ENCODE data around the gene SLC2A1. TPM values are rescaled to one million over a fixed set of nuclear protein-coding genes. Genes with fewer than 3 reads are reported as not detected.

The SLC2A1 gene
- total and polyA plus RNA-seq, 8 donors: 1.2 to 39.8 (median 18.3) TPM

DNA sequence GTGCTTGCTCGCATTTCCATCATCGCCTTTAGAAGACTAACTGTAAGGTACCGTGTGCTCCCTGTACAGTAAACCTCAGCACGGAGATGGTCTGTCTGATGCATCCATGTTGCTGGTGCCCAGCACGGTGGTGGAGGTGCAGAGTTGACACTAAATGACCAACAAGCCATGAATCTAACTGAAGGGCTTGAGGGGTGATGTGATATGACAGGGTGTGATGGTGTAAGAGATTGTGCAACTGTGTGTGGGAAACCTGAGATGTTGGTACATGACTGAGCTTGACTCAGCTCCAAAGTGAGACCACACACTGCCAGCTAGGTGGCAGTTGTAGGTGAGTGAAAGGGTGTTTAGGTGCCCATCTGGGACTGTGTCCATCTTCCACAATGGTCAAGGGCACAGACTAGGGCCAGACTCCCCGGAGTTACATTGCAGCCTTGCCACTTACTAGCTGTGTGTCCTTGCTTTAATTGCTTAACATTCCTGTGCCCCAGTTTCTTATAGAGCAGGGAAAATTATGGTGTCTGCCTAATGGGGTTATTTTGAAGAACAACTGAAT, 21.4 kb downstream of the SLC2A1 start:
- no peak overlapping the region for H3K4me3 ChIP-seq
- peak overlapping the region in 4 of 5 donors; percentile 54 to 86 (median 72) for H3K27ac ChIP-seq
- 88 to 96% (median 92%) methylated on average over 6 of the region's 6 CpGs for WGBS, 5 donors
- TF ChIP-seq POLR2A (IDR thresholded peaks at IDR 0.05) (no peak), EP300 (IDR thresholded peaks at IDR 0.05) (no peak), POLR2AphosphoS5 (IDR thresholded peaks at IDR 0.05) (no peak)
- TF ChIP-seq, protein P1, sequence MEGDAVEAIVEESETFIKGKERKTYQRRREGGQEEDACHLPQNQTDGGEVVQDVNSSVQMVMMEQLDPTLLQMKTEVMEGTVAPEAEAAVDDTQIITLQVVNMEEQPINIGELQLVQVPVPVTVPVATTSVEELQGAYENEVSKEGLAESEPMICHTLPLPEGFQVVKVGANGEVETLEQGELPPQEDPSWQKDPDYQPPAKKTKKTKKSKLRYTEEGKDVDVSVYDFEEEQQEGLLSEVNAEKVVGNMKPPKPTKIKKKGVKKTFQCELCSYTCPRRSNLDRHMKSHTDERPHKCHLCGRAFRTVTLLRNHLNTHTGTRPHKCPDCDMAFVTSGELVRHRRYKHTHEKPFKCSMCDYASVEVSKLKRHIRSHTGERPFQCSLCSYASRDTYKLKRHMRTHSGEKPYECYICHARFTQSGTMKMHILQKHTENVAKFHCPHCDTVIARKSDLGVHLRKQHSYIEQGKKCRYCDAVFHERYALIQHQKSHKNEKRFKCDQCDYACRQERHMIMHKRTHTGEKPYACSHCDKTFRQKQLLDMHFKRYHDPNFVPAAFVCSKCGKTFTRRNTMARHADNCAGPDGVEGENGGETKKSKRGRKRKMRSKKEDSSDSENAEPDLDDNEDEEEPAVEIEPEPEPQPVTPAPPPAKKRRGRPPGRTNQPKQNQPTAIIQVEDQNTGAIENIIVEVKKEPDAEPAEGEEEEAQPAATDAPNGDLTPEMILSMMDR (IDR thresholded peaks at IDR 0.05): no peak
- peaks cover 0 to 15% (median 2%) of the 10 kb centered on the region in 4 donors for H3K36me3 ChIP-seq
- no peaks in the 10 kb centered on the region for H3K27me3 ChIP-seq
- peaks cover 74 to 100% (median 93%) of the 10 kb centered on the region in 4 donors for H3K4me1 ChIP-seq
- intact Hi-C loops (cut with DNase I; ENCODE audit: low total_unique reads): loop anchor here (10.0 kb wide), 1 partner anchor 128 kb away; no protein-coding TSS in a partner anchor
- DNase-seq: peak in 1 of 2 donors; percentile 46
- no peaks in the 10 kb centered on the region for H3K9me3 ChIP-seq

DNA sequence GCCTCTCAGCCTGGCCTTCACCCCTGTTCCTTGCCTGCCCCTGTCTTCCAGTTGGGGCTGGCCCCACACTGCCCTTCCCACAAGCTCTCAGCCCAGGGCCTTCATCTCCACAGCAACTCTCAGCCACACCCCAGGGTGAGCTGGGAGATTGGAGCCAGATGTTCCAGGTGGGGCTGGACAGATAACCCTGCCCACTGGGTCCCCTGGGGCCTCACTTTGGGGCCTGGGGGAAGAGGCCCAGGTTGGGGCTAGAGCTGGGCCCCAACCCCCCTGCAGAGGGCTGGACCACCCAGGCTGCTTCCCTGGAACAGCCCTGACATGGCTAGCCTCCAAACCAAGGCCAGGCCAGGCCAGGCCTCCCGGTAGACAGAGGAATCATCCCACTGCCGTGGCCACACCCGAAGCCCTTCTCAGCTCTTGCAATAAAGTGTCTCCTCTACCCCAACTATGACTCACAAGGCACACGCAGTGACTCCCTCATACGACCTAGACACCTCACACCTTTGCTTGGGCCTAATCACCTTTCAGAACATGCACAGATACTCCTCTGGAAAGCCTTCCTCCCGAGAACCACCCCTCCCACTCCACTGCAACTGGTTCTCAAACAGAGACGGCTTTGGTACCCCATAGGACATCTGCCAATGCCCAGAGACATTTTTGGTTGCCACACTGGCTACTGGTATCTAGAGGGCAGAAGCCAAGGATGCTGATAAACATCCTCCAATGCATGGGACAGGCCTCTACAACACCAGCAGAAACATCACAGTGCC, 22.2 kb downstream of the SLC2A1 start:
- peaks cover 0 to 15% (median 0%) of the 10 kb centered on the region in 4 donors for H3K36me3 ChIP-seq
- H3K4me3 ChIP-seq: no peak overlapping the region
- peak overlapping the region; percentile 20 to 86 (median 68) for H3K27ac ChIP-seq
- peaks cover 74 to 100% (median 93%) of the 10 kb centered on the region in 4 donors for H3K4me1 ChIP-seq
- DNase-seq: peak; percentile 31 to 81
- H3K9me3 ChIP-seq: no peaks in the 10 kb centered on the region
- no peak for TF ChIP-seq EP300 (IDR thresholded peaks at IDR 0.05)
- TF ChIP-seq POLR2A (IDR thresholded peaks at IDR 0.05): no peak
- TF ChIP-seq, protein P1 (IDR thresholded peaks at IDR 0.05): no peak
- peak in 1 of 3 donors; percentile 6 for TF ChIP-seq POLR2AphosphoS5 (IDR thresholded peaks at IDR 0.05)
- 26 to 59% (median 45%) methylated on average over 7 of the region's 7 CpGs for WGBS, 5 donors
- no peaks in the 10 kb centered on the region for H3K27me3 ChIP-seq
- intact Hi-C loops (cut with DNase I; ENCODE audit: low total_unique reads): loop anchor here (10.0 kb wide), 1 partner anchor 128 kb away; no protein-coding TSS in a partner anchor

DNA sequence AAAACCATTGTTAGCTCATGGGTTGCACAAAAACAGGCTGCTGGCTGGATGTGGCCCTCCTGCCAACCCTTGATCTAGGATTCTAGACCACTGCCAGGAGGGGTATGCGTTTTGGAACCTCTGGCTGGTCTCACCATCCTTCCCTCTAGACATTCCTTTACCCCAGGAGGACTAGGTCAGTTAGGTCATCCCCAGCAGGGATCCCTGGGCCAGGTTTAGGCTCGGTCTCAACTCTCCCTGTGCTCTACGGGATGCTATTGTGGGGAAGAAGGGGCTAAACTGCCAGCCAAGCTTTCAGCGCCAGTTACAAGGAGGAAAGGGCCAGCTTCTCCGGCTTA, 22.7 kb downstream of the SLC2A1 start:
- 63 to 95% (median 93%) methylated on average over 5 of the region's 5 CpGs for WGBS, 5 donors
- Histone ChIP-seq H3K4me1 (peaks cover 73 to 100% (median 93%) of the 10 kb centered on the region in 4 donors), H3K4me3 (no peak overlapping the region), H3K9me3 (no peaks in the 10 kb centered on the region), H3K27ac (peak overlapping the region; percentile 20 to 86 (median 68)), H3K27me3 (no peaks in the 10 kb centered on the region), H3K36me3 (peaks cover 0 to 15% (median 0%) of the 10 kb centered on the region in 4 donors)
- intact Hi-C loops (cut with DNase I; ENCODE audit: low total_unique reads): loop anchor here (10.0 kb wide), 1 partner anchor 129 kb away; no protein-coding TSS in a partner anchor
- TF ChIP-seq POLR2AphosphoS5 (IDR thresholded peaks at IDR 0.05): no peak
- TF ChIP-seq, protein P1 (IDR thresholded peaks at IDR 0.05): no peak
- TF ChIP-seq POLR2A (IDR thresholded peaks at IDR 0.05): no peak
- TF ChIP-seq EP300 (IDR thresholded peaks at IDR 0.05): no peak
- no peak for DNase-seq

DNA sequence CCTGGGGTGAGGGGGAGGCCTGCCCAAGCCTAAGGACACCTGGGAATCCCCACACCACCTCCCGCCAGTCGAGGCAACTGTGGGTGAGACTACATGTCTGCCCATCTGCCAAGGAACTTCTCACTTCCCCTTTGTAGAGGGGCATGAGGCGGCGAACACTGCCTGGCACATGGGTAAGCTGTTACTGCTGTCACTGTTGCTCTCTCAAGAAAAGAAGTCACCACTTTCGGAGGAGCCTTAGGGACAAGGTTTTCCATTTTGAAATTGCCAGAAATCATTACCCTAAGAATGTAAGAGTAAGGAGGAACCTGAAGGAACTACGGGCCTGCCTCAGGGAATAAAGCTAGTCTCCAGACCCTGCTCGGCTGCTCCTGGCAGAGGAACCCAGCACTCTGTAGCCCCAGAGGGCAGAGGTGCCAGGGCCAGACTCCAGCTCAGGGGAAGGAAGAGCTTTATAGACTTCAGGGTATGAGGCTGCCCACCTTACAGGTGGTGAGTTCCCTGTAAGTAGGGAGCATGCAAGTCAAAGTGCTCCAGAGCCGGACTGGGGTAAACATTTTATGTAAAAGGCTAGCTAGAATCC, 23.3 kb downstream of the SLC2A1 start:
- peak; percentile 19 to 43 for DNase-seq
- Histone ChIP-seq H3K36me3 (peaks cover under 1 to 20% (median 3%) of the 10 kb centered on the region in 4 donors), H3K27ac (peak overlapping the region in 2 of 5 donors; percentile 77 to 86), H3K27me3 (no peaks in the 10 kb centered on the region), H3K4me1 (peaks cover 68 to 100% (median 88%) of the 10 kb centered on the region in 4 donors), H3K4me3 (no peak overlapping the region), H3K9me3 (no peaks in the 10 kb centered on the region)
- WGBS, 5 donors: 81 to 93% (median 91%) methylated on average over 4 to 8 of the region's 8 CpGs
- TF ChIP-seq EP300 (IDR thresholded peaks at IDR 0.05): no peak
- TF ChIP-seq, protein P1 (IDR thresholded peaks at IDR 0.05): no peak
- no peak for TF ChIP-seq POLR2AphosphoS5 (IDR thresholded peaks at IDR 0.05)
- TF ChIP-seq POLR2A (IDR thresholded peaks at IDR 0.05): no peak
- intact Hi-C loops (cut with DNase I; ENCODE audit: low total_unique reads): loop anchor here (10.0 kb wide), 1 partner anchor 129 kb away; no protein-coding TSS in a partner anchor

Measured in stomach (tissue), 9 donors.